HCT116 (cell line): Measurements from ENCODE around the gene BNC2. TPM values are rescaled to one million over a fixed set of nuclear protein-coding genes. Genes with fewer than 3 reads are reported as not detected.

Source experiments
- ATAC-seq: fragments of 200-7000 bp; cut with Tn5 transposase; 2 replicates; pipeline ENCODE4 v1.9.1; 2020; ENCODE audit warnings: mild to moderate bottlenecking, moderate library complexity
- BruUV-seq: library from RNA; stranded (reverse); fragments of 400-500 nt; replicated peaks from 2 replicates; lab custom pipeline; 2021; lab: Mats Ljungman, UMichigan
- CTCF ChIA-PET: fragments of 300-600 bp; sonication (Branson Sonifier 250); formaldehyde crosslinking; loops from one replicate; lab custom pipeline; 2021; ENCODE audit warnings: antibody characterized with exemption; lab: Charles Lee
- POLR2A ChIA-PET: fragments of 300-600, 350-600 bp; sonication (Branson Sonifier 250); formaldehyde crosslinking; loops from one replicate; lab custom pipeline; 2021; ENCODE audit warnings: antibody characterized with exemption; lab: Charles Lee
- RAD21 ChIA-PET, 2 experiments: fragments of 300-600 bp; sonication (Branson Sonifier 250); formaldehyde crosslinking; loops; one replicate each; lab custom pipeline; 2023; ENCODE audit warnings: low total read pairs in 2 of 2; ENCODE audit not compliant: uncharacterized antibody in 2 of 2, unreplicated experiment in 2 of 2, low non-redundant PET in 1 of 2; lab: Charles Lee
- DNase-seq: peaks from one replicate; pipeline ENCODE4 v3.0.0-alpha.2; 2010; ENCODE audit warnings: low read depth, low spot score
- H2AFZ ChIP-seq: fragments of 200-600 bp; shearing (Covaris generic), sonication (generic); 2 replicates; pipeline ENCODE4 v1.6.1; 2017; ENCODE audit warnings: low read depth, mixed run types, mixed read lengths, antibody characterized with exemption, low read length; ENCODE audit not compliant: poor library complexity, severe bottlenecking
- H3K27ac ChIP-seq: 2 replicates; pipeline ENCODE4 v1.5.1; 2012; ENCODE audit warnings: low read depth, low read length
- H3K27me3 ChIP-seq: fragments of 200-600 bp; sonication (generic); 2 replicates; pipeline ENCODE4 v1.6.1; 2016; ENCODE audit warnings: mixed run types, low read length, mixed read lengths; ENCODE audit not compliant: insufficient read depth
- H3K36me3 ChIP-seq, 2 experiments: fragments of 200-500 bp in 1 of 2; fragments of 200-600 bp in 1 of 2; sonication (Bioruptor generic) in 1 of 2; sonication (generic) in 1 of 2; 2 replicates each; pipeline versions ENCODE4 v1.5.1 to v1.6.1; 2014 to 2016; ENCODE audit warnings: low read length in 2 of 2, inconsistent platforms in 1 of 2, mixed read lengths in 1 of 2, mixed run types in 1 of 2; ENCODE audit not compliant: insufficient read depth in 2 of 2, control insufficient read depth in 1 of 2
- H3K4me1 ChIP-seq, 2 experiments: fragments of 200-600 bp in 1 of 2; sonication (generic) in 1 of 2; 2 replicates each; pipeline versions ENCODE4 v1.5.1 to v1.6.1; 2012 to 2017; ENCODE audit warnings: low read length in 2 of 2, inconsistent platforms in 1 of 2, mild to moderate bottlenecking in 1 of 2, mixed read lengths in 1 of 2, mixed run types in 1 of 2, moderate library complexity in 1 of 2; ENCODE audit not compliant: insufficient read depth in 2 of 2, control insufficient read depth in 1 of 2
- H3K4me2 ChIP-seq: fragments of 200-600 bp; sonication (generic); 2 replicates; pipeline ENCODE4 v1.6.1; 2017; ENCODE audit warnings: mixed run types, low read length, mixed read lengths
- H3K4me3 ChIP-seq, 2 experiments: fragments of 200-600 bp in 1 of 2; sonication (generic) in 1 of 2; replicated peaks in 1 of 2; 2 replicates each; pipeline ENCODE4 v1.5.1; 2011 to 2016; ENCODE audit warnings: low read length in 2 of 2, control low read depth in 1 of 2, low read depth in 1 of 2, mild to moderate bottlenecking in 1 of 2, mixed read lengths in 1 of 2, mixed run types in 1 of 2
- H3K79me2 ChIP-seq: fragments of 200-600 bp; sonication (generic); 2 replicates; pipeline ENCODE4 v1.6.1; 2017; ENCODE audit warnings: mild to moderate bottlenecking, mixed run types, low read length, moderate library complexity, mixed read lengths; ENCODE audit not compliant: insufficient read depth
- H3K9ac ChIP-seq: fragments of 200-600 bp; sonication (generic); 2 replicates; pipeline ENCODE4 v1.6.1; 2016; ENCODE audit warnings: low read length, mixed read lengths
- H3K9me2 ChIP-seq: fragments of 200-600 bp; sonication (generic), shearing (Covaris generic); 2 replicates; pipeline ENCODE4 v1.6.1; 2017; ENCODE audit warnings: mixed run types, mild to moderate bottlenecking, moderate library complexity; ENCODE audit not compliant: insufficient read depth
- H3K9me3 ChIP-seq, 2 experiments: fragments of 200-500 bp in 1 of 2; fragments of 200-600 bp in 1 of 2; sonication (Bioruptor generic) in 1 of 2; sonication (generic) in 1 of 2; 2 replicates each; pipeline ENCODE4 v1.6.1; 2014 to 2017; ENCODE audit warnings: low read length in 2 of 2, mixed read lengths in 2 of 2, inconsistent platforms in 1 of 2, low read depth in 1 of 2, mild to moderate bottlenecking in 1 of 2, mixed run types in 1 of 2, moderate library complexity in 1 of 2; ENCODE audit not compliant: control insufficient read depth in 1 of 2, insufficient read depth in 1 of 2
- H4K20me1 ChIP-seq: fragments of 200-600 bp; sonication (generic), shearing (Covaris generic); 2 replicates; pipeline ENCODE4 v1.6.1; 2017; ENCODE audit warnings: mixed run types, mild to moderate bottlenecking, moderate library complexity; ENCODE audit not compliant: insufficient read depth
- CEBPB ChIP-seq: IDR thresholded peaks from 2 replicates; pipeline ENCODE4 v1.6.1; 2012; ENCODE audit warnings: low read depth
- EGR1 ChIP-seq: IDR thresholded peaks from 2 replicates; pipeline ENCODE4 v1.6.1; 2012; ENCODE audit warnings: low read depth
- ELF1 ChIP-seq: IDR thresholded peaks from 2 replicates; pipeline ENCODE4 v1.6.1; 2012; ENCODE audit warnings: low read depth, borderline replicate concordance
- EZH2 ChIP-seq: fragments of 200-600 bp; sonication (generic); IDR thresholded peaks from 2 replicates; pipeline ENCODE4 v1.6.1; 2017; ENCODE audit warnings: antibody characterized with exemption, mixed run types
- FOSL1 ChIP-seq: IDR thresholded peaks from 2 replicates; pipeline ENCODE4 v1.6.1; 2012; ENCODE audit warnings: low read depth
- POLR2A ChIP-seq: IDR thresholded peaks from 2 replicates; pipeline ENCODE4 v1.7.0; 2011; ENCODE audit warnings: borderline replicate concordance; ENCODE audit not compliant: insufficient read depth, insufficient read length; ENCODE audit errors: extremely low read depth
- POLR2AphosphoS5 ChIP-seq: IDR thresholded peaks from 2 replicates; pipeline ENCODE4 v1.6.1; 2011; ENCODE audit warnings: mild to moderate bottlenecking, low read depth, low read length, moderate library complexity
- SP1 ChIP-seq: IDR thresholded peaks from 2 replicates; pipeline ENCODE4 v1.6.1; 2012; ENCODE audit warnings: low read depth
- YY1 ChIP-seq: IDR thresholded peaks from 2 replicates; pipeline ENCODE4 v1.6.1; 2011; ENCODE audit warnings: low read length, low read depth, moderate library complexity, mild to moderate bottlenecking; ENCODE audit not compliant: insufficient replicate concordance; ENCODE audit errors: extremely low read depth
- intact Hi-C: fragments of 100-400 bp; cut with micrococcal nuclease; formaldehyde crosslinking; loops from 2 replicates; pipeline ENCODE4 v1.10.0; 2022
- total RNA-seq: library from RNA; stranded (reverse); gene quantifications from one replicate; pipeline ENCODE4 v1.2.1, GENCODE V29; 2021; ENCODE audit not compliant: unreplicated experiment
- TF ChIP-seq, protein P1 (sequence below), 3 experiments: fragments of 200-600 bp in 1 of 3; sonication (generic) in 1 of 3; IDR thresholded peaks in 2 of 3; conservative IDR thresholded peaks in 1 of 3; 2 replicates each; pipeline ENCODE4 v1.5.1; 2012 to 2017; ENCODE audit warnings: low read depth in 2 of 3, low read length in 2 of 3, antibody characterized with exemption in 1 of 3, borderline replicate concordance in 1 of 3, control low read depth in 1 of 3, mild to moderate bottlenecking in 1 of 3, mixed read lengths in 1 of 3, mixed run types in 1 of 3, moderate library complexity in 1 of 3; ENCODE audit not compliant: insufficient read depth in 1 of 3

The BNC2 gene
- total RNA-seq, 1 experiment from 2014 or later: 0.37 TPM

DNA sequence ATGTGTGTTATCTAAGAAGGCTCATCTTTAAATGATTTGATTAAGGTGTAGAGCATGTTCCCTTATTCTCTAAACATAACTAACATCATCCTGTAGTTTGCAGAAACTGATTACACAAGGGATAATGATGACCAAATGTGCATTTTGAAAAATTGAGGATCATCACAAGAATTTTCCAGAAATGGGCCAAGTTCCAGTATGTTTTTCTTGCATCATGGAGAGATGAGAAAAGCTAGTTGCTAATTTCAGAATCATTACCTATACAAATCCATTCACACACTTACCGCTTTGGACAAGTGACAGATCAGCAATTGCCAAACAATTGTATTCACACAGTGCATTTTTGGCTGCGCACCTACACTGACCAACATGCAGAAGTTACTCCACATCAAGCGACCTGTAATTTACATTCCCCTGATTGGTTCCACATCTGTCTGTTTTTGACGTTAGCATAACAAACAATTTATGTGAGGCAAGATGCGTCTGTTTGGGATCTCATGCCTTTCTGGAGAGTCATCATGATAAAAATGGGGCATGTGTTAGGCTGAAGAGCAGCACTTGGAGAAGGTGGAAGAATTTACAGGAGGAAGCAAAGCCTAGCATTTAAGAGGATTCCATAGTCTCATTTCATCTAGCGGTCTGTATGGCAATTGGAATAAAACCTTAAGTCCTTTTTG is 2.8 kb upstream of the BNC2 start:
- TF ChIP-seq EGR1 (no peak), SP1 (no peak), ELF1 (no peak), POLR2A (no peak), FOSL1 (no peak), EZH2 (no peak), CEBPB (no peak), YY1 (no peak), POLR2AphosphoS5 (no peak)
- TF ChIP-seq, protein P1, sequence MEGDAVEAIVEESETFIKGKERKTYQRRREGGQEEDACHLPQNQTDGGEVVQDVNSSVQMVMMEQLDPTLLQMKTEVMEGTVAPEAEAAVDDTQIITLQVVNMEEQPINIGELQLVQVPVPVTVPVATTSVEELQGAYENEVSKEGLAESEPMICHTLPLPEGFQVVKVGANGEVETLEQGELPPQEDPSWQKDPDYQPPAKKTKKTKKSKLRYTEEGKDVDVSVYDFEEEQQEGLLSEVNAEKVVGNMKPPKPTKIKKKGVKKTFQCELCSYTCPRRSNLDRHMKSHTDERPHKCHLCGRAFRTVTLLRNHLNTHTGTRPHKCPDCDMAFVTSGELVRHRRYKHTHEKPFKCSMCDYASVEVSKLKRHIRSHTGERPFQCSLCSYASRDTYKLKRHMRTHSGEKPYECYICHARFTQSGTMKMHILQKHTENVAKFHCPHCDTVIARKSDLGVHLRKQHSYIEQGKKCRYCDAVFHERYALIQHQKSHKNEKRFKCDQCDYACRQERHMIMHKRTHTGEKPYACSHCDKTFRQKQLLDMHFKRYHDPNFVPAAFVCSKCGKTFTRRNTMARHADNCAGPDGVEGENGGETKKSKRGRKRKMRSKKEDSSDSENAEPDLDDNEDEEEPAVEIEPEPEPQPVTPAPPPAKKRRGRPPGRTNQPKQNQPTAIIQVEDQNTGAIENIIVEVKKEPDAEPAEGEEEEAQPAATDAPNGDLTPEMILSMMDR (IDR thresholded peaks at IDR 0.05 in 2 of 3, conservative IDR thresholded peaks at IDR 0.05 in 1 of 3; ENCODE audit: borderline replicate concordance in 1 of 3, insufficient read depth in 1 of 3, low read depth in 2 of 3, low read length in 2 of 3): no peak
- ChIA-PET CTCF (no interaction called here), RAD21 (no interaction called here), POLR2A (no interaction called here)
- H4K20me1 ChIP-seq: no peaks in the 10 kb centered on the region
- no peak overlapping the region for H3K9ac ChIP-seq
- H3K4me2 ChIP-seq: no peak overlapping the region
- no peaks in the 10 kb centered on the region for H3K9me2 ChIP-seq
- ATAC-seq (no peak), DNase-seq (no peak)
- H3K9me3 ChIP-seq: no peaks in the 10 kb centered on the region
- no peaks in the 10 kb centered on the region for H3K27me3 ChIP-seq
- no peak overlapping the region for H3K4me3 ChIP-seq
- no peaks in the 10 kb centered on the region for H3K36me3 ChIP-seq
- H2AFZ ChIP-seq: no peak overlapping the region
- intact Hi-C loops: no loop called here
- H3K27ac ChIP-seq: no peak overlapping the region
- no peaks in the 10 kb centered on the region for H3K79me2 ChIP-seq
- no peaks in the 10 kb centered on the region for H3K4me1 ChIP-seq
- BruUV-seq: no TSS peak
